Endothelial cell of umbilical vein (primary cell): Measurements from ENCODE around the gene SEBOX. TPM values are rescaled to one million over a fixed set of nuclear protein-coding genes. Genes with fewer than 3 reads are reported as not detected.

Source experiments
- BruUV-seq: library from RNA; stranded (reverse); fragments of 400-500 nt; replicated peaks from 2 replicates; lab custom pipeline; 2021; lab: Mats Ljungman, UMichigan
- CTCF ChIA-PET: fragments of 300-600, 350-600 bp; sonication (Branson Sonifier 250); formaldehyde crosslinking; loops from one replicate; lab custom pipeline; 2021; ENCODE audit warnings: antibody characterized with exemption, inconsistent platforms; lab: Charles Lee
- POLR2A ChIA-PET: fragments of 300-600, 350-600 bp; sonication (Branson Sonifier 250); formaldehyde crosslinking; loops from one replicate; lab custom pipeline; 2021; ENCODE audit warnings: antibody characterized with exemption, inconsistent platforms; lab: Charles Lee
- DNase-seq: peaks from one replicate; pipeline ENCODE4 v3.0.0-alpha.2; 2011; ENCODE audit warnings: low read depth, low spot score
- FAIRE-seq: peaks from 2 replicates; lab custom pipeline; 2011; peaks lifted over from hg19 to GRCh38; lab: Jason Lieb, UNC
- H2AFZ ChIP-seq: 2 replicates; pipeline ENCODE4 v1.6.0; 2012; ENCODE audit warnings: low read depth, low read length, control low read depth, inconsistent platforms
- H3K27ac ChIP-seq: 2 replicates; pipeline ENCODE4 v1.5.1; 2011; ENCODE audit warnings: low read depth, mild to moderate bottlenecking, control low read depth, low read length, moderate library complexity; ENCODE audit not compliant: insufficient read depth
- H3K27me3 ChIP-seq, 2 experiments: 2 replicates each; pipeline versions ENCODE4 v1.6.0 to v1.6.1; 2011; ENCODE audit warnings: low read length in 2 of 2, mixed read lengths in 1 of 2; ENCODE audit not compliant: control insufficient read depth in 2 of 2, insufficient read depth in 2 of 2
- H3K36me3 ChIP-seq, 2 experiments: 2 replicates in 1 of 2; 3 replicates in 1 of 2; pipeline ENCODE4 v1.5.1; 2011; ENCODE audit warnings: low read length in 2 of 2, mild to moderate bottlenecking in 1 of 2, moderate library complexity in 1 of 2; ENCODE audit not compliant: control insufficient read depth in 2 of 2, insufficient read depth in 2 of 2; ENCODE audit errors: extremely low read depth in 1 of 2
- H3K4me1 ChIP-seq: 3 replicates; pipeline ENCODE4 v1.5.1; 2011; ENCODE audit warnings: mild to moderate bottlenecking, low read length; ENCODE audit not compliant: control insufficient read depth, insufficient read depth; ENCODE audit errors: extremely low read depth
- H3K4me2 ChIP-seq: 2 replicates; pipeline ENCODE4 v1.6.1; 2011; ENCODE audit warnings: low read length, control low read depth, mixed read lengths; ENCODE audit not compliant: insufficient read depth
- H3K4me3 ChIP-seq, 3 experiments: fragments of 200-600 bp in 1 of 3; sonication (generic), shearing (Covaris generic) in 1 of 3; replicated peaks in 1 of 3; 2 replicates each; pipeline ENCODE4 v1.5.1; 2011 to 2016; ENCODE audit warnings: control low read depth in 3 of 3, low read length in 3 of 3, mild to moderate bottlenecking in 2 of 3, inconsistent platforms in 1 of 3, low read depth in 1 of 3, moderate library complexity in 1 of 3; ENCODE audit not compliant: insufficient read depth in 1 of 3
- H3K79me2 ChIP-seq: 2 replicates; pipeline ENCODE4 v1.6.0; 2012; ENCODE audit warnings: low read length, inconsistent platforms; ENCODE audit not compliant: control insufficient read depth, insufficient read depth
- H3K9ac ChIP-seq: replicated peaks from 2 replicates; pipeline ENCODE3; 2011; ENCODE audit warnings: low read length, control low read depth; ENCODE audit not compliant: insufficient read depth; ENCODE audit errors: extremely low read depth
- H3K9me1 ChIP-seq: replicated peaks from 3 replicates; pipeline ENCODE4 v1.6.0; 2011; ENCODE audit warnings: mild to moderate bottlenecking, low read length; ENCODE audit not compliant: control insufficient read depth, insufficient read depth; ENCODE audit errors: extremely low read depth
- H3K9me3 ChIP-seq: replicated peaks from 2 replicates; pipeline ENCODE4 v1.5.1; 2012; ENCODE audit warnings: low read length, inconsistent platforms; ENCODE audit not compliant: control insufficient read depth, insufficient read depth
- H4K20me1 ChIP-seq: replicated peaks from 2 replicates; pipeline ENCODE3; 2011; ENCODE audit warnings: mild to moderate bottlenecking, low read length; ENCODE audit not compliant: control insufficient read depth, insufficient read depth; ENCODE audit errors: extremely low read depth
- CTCF ChIP-seq, 2 donors: IDR thresholded peaks; 1 replicate in 1 of 2; 2 replicates in 1 of 2; pipeline ENCODE4 v1.5.1; 2011; ENCODE audit warnings: low read length in 2 of 2, mild to moderate bottlenecking in 2 of 2, moderate library complexity in 2 of 2, control low read depth in 1 of 2, inconsistent platforms in 1 of 2, low read depth in 1 of 2; ENCODE audit not compliant: insufficient read depth in 1 of 2; ENCODE audit errors: extremely low read depth in 1 of 2
- EZH2 ChIP-seq: IDR thresholded peaks from 2 replicates; pipeline ENCODE4 v1.6.1; 2012; ENCODE audit warnings: borderline replicate concordance, low read depth, mild to moderate bottlenecking, moderate library complexity, low read length, inconsistent platforms; ENCODE audit not compliant: severe bottlenecking
- FOS ChIP-seq: IDR thresholded peaks from 2 replicates; pipeline ENCODE4 v1.6.1; 2011; ENCODE audit warnings: mild to moderate bottlenecking, low read length, moderate library complexity, borderline replicate concordance; ENCODE audit not compliant: insufficient read depth
- GATA2 ChIP-seq: IDR thresholded peaks from 2 replicates; pipeline ENCODE4 v1.7.0; 2011; ENCODE audit warnings: low read depth, mild to moderate bottlenecking, moderate library complexity, mixed read lengths, low read length; ENCODE audit not compliant: insufficient read length, insufficient read depth
- JUN ChIP-seq: IDR thresholded peaks from 2 replicates; pipeline ENCODE4 v1.6.1; 2011; ENCODE audit warnings: borderline replicate concordance, low read depth; ENCODE audit not compliant: insufficient read length, insufficient read depth
- MAX ChIP-seq: IDR thresholded peaks from 2 replicates; pipeline ENCODE4 v1.6.1; 2011; ENCODE audit not compliant: insufficient read depth, insufficient read length
- MYC ChIP-seq: IDR thresholded peaks from one replicate; pipeline ENCODE4 v1.6.1; 2011; ENCODE audit warnings: mild to moderate bottlenecking, low read depth, low read length
- POLR2A ChIP-seq: IDR thresholded peaks from 2 replicates; pipeline ENCODE4 v1.6.1; 2012; ENCODE audit warnings: low read depth, mild to moderate bottlenecking, control low read depth, low read length
- POLR2AphosphoS5 ChIP-seq: IDR thresholded peaks from 2 replicates; pipeline ENCODE4 v1.6.1; 2012; ENCODE audit warnings: low read depth, mild to moderate bottlenecking, control low read depth, low read length, moderate library complexity; ENCODE audit not compliant: insufficient read depth
- dilution Hi-C: fragments of 300-500 bp; cut with MboI; formaldehyde crosslinking; loops from one replicate; pipeline ENCODE4 v1.15.0; 2019; ENCODE audit warnings: low sequenced_read_pairs; ENCODE audit not compliant: extremely low pct_ligation_motif_present
- intact Hi-C: fragments of 100-400 bp; cut with micrococcal nuclease; formaldehyde crosslinking; loops from one replicate; pipeline ENCODE4 v1.10.0; 2022
- polyA plus RNA-seq, 4 experiments: library from polyadenylated mRNA; depleted of rRNA in 3 of 4; stranded (reverse) in 3 of 4; unstranded in 1 of 4; fragments of >200 nt; gene quantifications; 2 replicates each; pipeline versions ENCODE4 v1.2.1 to v1.2.3, GENCODE V29; 2011 to 2012; ENCODE audit warnings: missing spikeins in 1 of 4
- total RNA-seq: library from RNA; stranded (reverse); gene quantifications from 2 replicates; pipeline ENCODE4 v1.2.3, GENCODE V29; 2021

The SEBOX gene
- total and polyA plus RNA-seq, 2 donors (not counting 3 experiments of a cell fraction or from before 2014, with no cell fraction given): not detected

GRCh38 chr17:28334171-28334570 lies 30.8 kb downstream of the SEBOX start:
- peaks cover 37% of the 10 kb centered on the region for H3K4me1 ChIP-seq
- BruUV-seq: TSS peak; percentile 27
- no peaks in the 10 kb centered on the region for H3K9me1 ChIP-seq
- peak overlapping the region; percentile 69 for H3K27ac ChIP-seq
- no peaks in the 10 kb centered on the region for H3K27me3 ChIP-seq
- peaks cover 3 to 14% of the 10 kb centered on the region in 2 experiments for H3K36me3 ChIP-seq
- peak overlapping the region; percentile 84 for H3K9ac ChIP-seq
- CTCF ChIA-PET: interaction anchor here (2.0 to 2.5 kb wide), 3 partner anchors 12 to 440 kb away, joined by 7 to 31 read pairs (median 12); partner anchors contain the start of genes LYRM9 and POLDIP2
- dilution Hi-C loops: no loop called here
- TF ChIP-seq MYC: no peak
- no peak for TF ChIP-seq POLR2A
- TF ChIP-seq GATA2: no peak
- no peak for TF ChIP-seq POLR2AphosphoS5
- TF ChIP-seq FOS: no peak
- H2AFZ ChIP-seq: no peak overlapping the region
- intact Hi-C loops: no loop called here
- H3K4me3 ChIP-seq: peak overlapping the region in 1 of 3 experiments; percentile 65
- H4K20me1 ChIP-seq: no peaks in the 10 kb centered on the region
- peaks cover 44% of the 10 kb centered on the region for H3K79me2 ChIP-seq
- no peak for FAIRE-seq
- peak; percentile 25 for DNase-seq
- no peaks in the 10 kb centered on the region for H3K9me3 ChIP-seq
- POLR2A ChIA-PET: no interaction called here
- peak overlapping the region; percentile 70 for H3K4me2 ChIP-seq

- H3K4me3 ChIP-seq: no peak overlapping the region
- H3K4me1 ChIP-seq: peaks cover 29% of the 10 kb centered on the region
- H3K9ac ChIP-seq: no peak overlapping the region
- DNase-seq (no peak), FAIRE-seq (no peak)
- CTCF ChIA-PET: interaction anchor here (0.9 to 1.5 kb wide), 3 partner anchors 13 to 52 kb away, joined by 3 to 4 read pairs (median 3); partner anchors contain the start of gene TMEM97
- no peak overlapping the region for H3K27ac ChIP-seq
- intact Hi-C loops: no loop called here
- no peak overlapping the region for H2AFZ ChIP-seq
- H3K27me3 ChIP-seq: no peaks in the 10 kb centered on the region
- no TSS peak for BruUV-seq
- TF ChIP-seq FOS (no peak), MAX (no peak), CTCF (IDR thresholded peaks at IDR 0.05; ENCODE audit: extremely low read depth in 1 of 2, insufficient read depth in 1 of 2, low read depth in 1 of 2, low read length in 2 of 2) (no peak), POLR2AphosphoS5 (no peak), GATA2 (no peak), POLR2A (no peak), MYC (no peak), JUN (no peak), EZH2 (no peak)
- peaks cover 40% of the 10 kb centered on the region for H3K79me2 ChIP-seq
- no peaks in the 10 kb centered on the region for H3K9me3 ChIP-seq
- H4K20me1 ChIP-seq: no peaks in the 10 kb centered on the region
- no peak overlapping the region for H3K4me2 ChIP-seq
- peaks cover 6 to 16% of the 10 kb centered on the region in 2 experiments for H3K36me3 ChIP-seq
- POLR2A ChIA-PET: no interaction called here
- no peaks in the 10 kb centered on the region for H3K9me1 ChIP-seq
- dilution Hi-C loops: no loop called here
These were observed 31.8 kb downstream of the SEBOX start for GRCh38 chr17:28333083-28333746.
